Spleen (tissue), 7 donors: Measurements from ENCODE around the gene PDE4D.

Source experiments
- POLR2A ChIP-seq, 3 donors: fragments of 450-650 bp; IDR thresholded peaks; one replicate each; pipeline ENCODE4 v1.5.1; 2017; ENCODE audit warnings: antibody characterized with exemption in 3 of 3, mild to moderate bottlenecking in 1 of 3
- POLR2AphosphoS5 ChIP-seq, 3 donors: sonication (generic); formaldehyde crosslinking; IDR thresholded peaks; one replicate each; pipeline ENCODE4 v1.5.1; 2017; ENCODE audit warnings: antibody characterized with exemption in 3 of 3
- TF ChIP-seq, protein P1 (sequence below), 11 experiments: fragments of 200-600 bp in 7 of 11; fragments of 450-650 bp in 4 of 11; sonication (generic) in 4 of 11; IDR thresholded peaks in 8 of 11; conservative IDR thresholded peaks in 3 of 11; 1 replicate in 7 of 11; 2 replicates in 4 of 11; pipeline versions ENCODE4 v1.4.0 to v1.8.0; 2016 to 2021; ENCODE audit warnings: antibody characterized with exemption in 11 of 11, inconsistent platforms in 4 of 11, mild to moderate bottlenecking in 1 of 11
- donor health status: DM: no; HTN: no; CAD: no; lungs with moderate emphysema.
- donor health status: DM: no; HTN: no; CAD: no.
- donor health status: DM: no; HTN: no; CAD: no.

DNA sequence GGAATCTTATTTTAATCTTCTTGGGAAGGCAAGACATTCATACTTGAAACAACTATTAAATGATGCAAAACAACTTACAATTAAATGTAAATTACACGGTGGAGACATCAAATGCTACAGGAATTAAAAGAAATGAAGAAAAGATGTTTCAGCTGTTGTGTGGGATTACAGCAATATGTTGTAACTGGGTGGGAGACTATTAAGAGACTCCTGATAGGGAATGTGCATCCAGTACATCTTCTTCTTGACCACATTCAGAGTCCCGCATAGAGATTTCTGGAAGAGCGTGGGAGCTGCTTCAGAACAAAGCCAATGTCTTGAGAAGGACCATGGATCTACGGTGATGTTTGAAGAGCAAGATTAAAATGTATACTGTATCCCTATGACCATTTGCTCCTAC lies 199.1 kb downstream of the PDE4D start:
- TF ChIP-seq, protein P1, sequence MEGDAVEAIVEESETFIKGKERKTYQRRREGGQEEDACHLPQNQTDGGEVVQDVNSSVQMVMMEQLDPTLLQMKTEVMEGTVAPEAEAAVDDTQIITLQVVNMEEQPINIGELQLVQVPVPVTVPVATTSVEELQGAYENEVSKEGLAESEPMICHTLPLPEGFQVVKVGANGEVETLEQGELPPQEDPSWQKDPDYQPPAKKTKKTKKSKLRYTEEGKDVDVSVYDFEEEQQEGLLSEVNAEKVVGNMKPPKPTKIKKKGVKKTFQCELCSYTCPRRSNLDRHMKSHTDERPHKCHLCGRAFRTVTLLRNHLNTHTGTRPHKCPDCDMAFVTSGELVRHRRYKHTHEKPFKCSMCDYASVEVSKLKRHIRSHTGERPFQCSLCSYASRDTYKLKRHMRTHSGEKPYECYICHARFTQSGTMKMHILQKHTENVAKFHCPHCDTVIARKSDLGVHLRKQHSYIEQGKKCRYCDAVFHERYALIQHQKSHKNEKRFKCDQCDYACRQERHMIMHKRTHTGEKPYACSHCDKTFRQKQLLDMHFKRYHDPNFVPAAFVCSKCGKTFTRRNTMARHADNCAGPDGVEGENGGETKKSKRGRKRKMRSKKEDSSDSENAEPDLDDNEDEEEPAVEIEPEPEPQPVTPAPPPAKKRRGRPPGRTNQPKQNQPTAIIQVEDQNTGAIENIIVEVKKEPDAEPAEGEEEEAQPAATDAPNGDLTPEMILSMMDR (IDR thresholded peaks at IDR 0.05 in 8 of 11, conservative IDR thresholded peaks at IDR 0.05 in 3 of 11): no peak
- TF ChIP-seq POLR2A (IDR thresholded peaks at IDR 0.05) (no peak), POLR2AphosphoS5 (IDR thresholded peaks at IDR 0.05) (no peak)
